SK-N-SH (cell line): ENCODE results near the gene TYW1B. TPM values are rescaled to one million over a fixed set of nuclear protein-coding genes. Genes with fewer than 3 reads are reported as not detected.
"Not testable (repeated sequence)": the region's sequence is repeated elsewhere in the genome, so short reads cannot be mapped to it uniquely, and the experiment has no call there.

Experiments used
- CTCF ChIA-PET: fragments of 300-600, 350-600 bp; formaldehyde crosslinking; extraction: SDS; loops from one replicate; lab custom pipeline; 2021; lab: Yijun Ruan, JAX
- POLR2A ChIA-PET: fragments of 350-600 bp; sonication (Branson Sonifier 250); formaldehyde crosslinking; extraction: SDS; loops from one replicate; lab custom pipeline; 2020; ENCODE audit warnings: antibody characterized with exemption, inconsistent platforms; lab: Yijun Ruan, JAX
- DNase-seq: peaks from one replicate; pipeline ENCODE4 v3.0.0; 2012
- H2AFZ ChIP-seq: fragments of 200-600 bp; sonication (generic); 2 replicates; pipeline ENCODE4 v1.8.1; 2016; ENCODE audit warnings: antibody characterized with exemption, mild to moderate bottlenecking, low read depth
- H3F3A ChIP-seq: fragments of 200-600 bp; sonication (generic); replicated peaks from 2 replicates; pipeline ENCODE3; 2016; ENCODE audit warnings: antibody characterized with exemption, mild to moderate bottlenecking; ENCODE audit not compliant: insufficient read depth
- H3K27ac ChIP-seq, 2 experiments: fragments of 200-500 bp in 1 of 2; fragments of 200-600 bp in 1 of 2; sonication (Bioruptor generic) in 1 of 2; sonication (generic), shearing (Covaris generic) in 1 of 2; 2 replicates each; pipeline versions ENCODE4 v1.5.1 to v1.6.1; 2014 to 2016; ENCODE audit warnings: low read depth in 2 of 2, inconsistent platforms in 1 of 2, low read length in 1 of 2, mild to moderate bottlenecking in 1 of 2, mixed read lengths in 1 of 2
- H3K27me3 ChIP-seq: fragments of 200-600 bp; sonication (generic), shearing (Covaris generic); 2 replicates; pipeline ENCODE4 v1.6.1; 2016; ENCODE audit warnings: mixed run types; ENCODE audit not compliant: insufficient read depth
- H3K36me3 ChIP-seq, 2 experiments: fragments of 200-500 bp in 1 of 2; fragments of 200-600 bp in 1 of 2; sonication (Bioruptor generic) in 1 of 2; sonication (generic) in 1 of 2; replicated peaks in 1 of 2; 2 replicates each; pipeline versions ENCODE3 to v1.5.1; 2014 to 2016; ENCODE audit warnings: low read length in 1 of 2, mild to moderate bottlenecking in 1 of 2; ENCODE audit not compliant: insufficient read depth in 2 of 2, control insufficient read depth in 1 of 2
- H3K4me1 ChIP-seq, 2 experiments: fragments of 200-500 bp in 1 of 2; fragments of 200-600 bp in 1 of 2; sonication (Bioruptor generic) in 1 of 2; sonication (generic), shearing (Covaris generic) in 1 of 2; 2 replicates each; pipeline versions ENCODE4 v1.5.1 to v1.6.1; 2014 to 2016; ENCODE audit warnings: low read depth in 1 of 2, low read length in 1 of 2, mixed run types in 1 of 2; ENCODE audit not compliant: insufficient read depth in 2 of 2, control insufficient read depth in 1 of 2
- H3K4me2 ChIP-seq: fragments of 200-600 bp; sonication (generic), shearing (Covaris generic); 2 replicates; pipeline ENCODE4 v1.6.1; 2017; ENCODE audit warnings: mixed run types
- H3K4me3 ChIP-seq, 2 experiments: fragments of 200-500 bp in 1 of 2; fragments of 200-600 bp in 1 of 2; sonication (Bioruptor generic) in 1 of 2; sonication (generic), shearing (Covaris generic) in 1 of 2; 2 replicates each; pipeline versions ENCODE4 v1.5.1 to v1.8.1; 2014 to 2016; ENCODE audit warnings: low read depth in 2 of 2, inconsistent platforms in 1 of 2, low read length in 1 of 2, mild to moderate bottlenecking in 1 of 2, mixed read lengths in 1 of 2, moderate library complexity in 1 of 2
- H3K79me2 ChIP-seq: fragments of 200-600 bp; sonication (generic); 2 replicates; pipeline ENCODE4 v1.8.1; 2017; ENCODE audit warnings: mild to moderate bottlenecking; ENCODE audit not compliant: insufficient read depth
- H3K9ac ChIP-seq: fragments of 200-600 bp; sonication (generic); 2 replicates; pipeline ENCODE4 v1.6.1; 2017; ENCODE audit warnings: mixed run types
- H3K9me2 ChIP-seq: fragments of 200-600 bp; sonication (generic); 2 replicates; pipeline ENCODE4 v1.6.1; 2017; ENCODE audit warnings: mixed run types
- H3K9me3 ChIP-seq: fragments of 200-600 bp; sonication (generic); 2 replicates; pipeline ENCODE4 v1.6.1; 2017; ENCODE audit warnings: mixed run types, mild to moderate bottlenecking, moderate library complexity
- H4K20me1 ChIP-seq: fragments of 200-600 bp; sonication (generic); 2 replicates; pipeline ENCODE4 v1.6.1; 2017; ENCODE audit warnings: mild to moderate bottlenecking, mixed run types; ENCODE audit not compliant: insufficient read depth
- CHD2 ChIP-seq: fragments of 150-350 bp; IDR thresholded peaks from 2 replicates; pipeline ENCODE4 v1.6.1; 2018; ENCODE audit warnings: low read length; ENCODE audit not compliant: partially characterized antibody
- ELF1 ChIP-seq: IDR thresholded peaks from 2 replicates; pipeline ENCODE4 v1.4.0; 2012
- GABPA ChIP-seq: IDR thresholded peaks from 2 replicates; pipeline ENCODE4 v1.4.0; 2012; ENCODE audit warnings: low read depth, mild to moderate bottlenecking
- MXI1 ChIP-seq: IDR thresholded peaks from 2 replicates; pipeline ENCODE4 v1.6.1; 2012; ENCODE audit warnings: mild to moderate bottlenecking, low read depth, low read length, improper control_type of control experiment
- NRF1 ChIP-seq: IDR thresholded peaks from 2 replicates; pipeline ENCODE4 v1.6.1; 2012; ENCODE audit warnings: low read depth, mild to moderate bottlenecking, low read length
- POLR2AphosphoS5 ChIP-seq: IDR thresholded peaks from 2 replicates; pipeline ENCODE4 v1.6.1; 2012; ENCODE audit warnings: low read depth, low read length
- RFX5 ChIP-seq: IDR thresholded peaks from 2 replicates; pipeline ENCODE4 v1.6.1; 2012; ENCODE audit warnings: mild to moderate bottlenecking, improper control_type of control experiment, low read length
- SIN3A ChIP-seq: IDR thresholded peaks from 2 replicates; pipeline ENCODE4 v1.6.1; 2012; ENCODE audit warnings: low read depth, mild to moderate bottlenecking, low read length, moderate library complexity, borderline replicate concordance
- TAF1 ChIP-seq: IDR thresholded peaks from 2 replicates; pipeline ENCODE4 v1.6.1; 2012; ENCODE audit warnings: low read depth, mild to moderate bottlenecking, low read length, moderate library complexity, borderline replicate concordance
- whole genome bisulfite sequencing: methylation state at CpG from one replicate; pipeline ENCODE4 v1.1.6; 2017; ENCODE audit warnings: low lambda C conversion rate; 5-methylcytosine and 5-hydroxymethylcytosine counted together
- polyA plus RNA-seq, 3 experiments: library from polyadenylated mRNA; depleted of rRNA; stranded (reverse); fragments of >200 nt; gene quantifications; 2 replicates each; pipeline ENCODE4 v1.2.3, GENCODE V29; 2012
- TF ChIP-seq, protein P1 (sequence below): IDR thresholded peaks from 2 replicates; pipeline ENCODE4 v1.4.0; 2012; ENCODE audit warnings: low read depth
- TF ChIP-seq, protein P2 (sequence below): fragments of 150-350 bp; IDR thresholded peaks from 2 replicates; pipeline ENCODE4 v1.6.1; 2017; ENCODE audit warnings: antibody characterized with exemption, low read length, low read depth, borderline replicate concordance
- TF ChIP-seq, protein P3 (sequence below): fragments of 150-350 bp; IDR thresholded peaks from 2 replicates; pipeline ENCODE4 v1.6.1; 2016; ENCODE audit warnings: mild to moderate bottlenecking, low read depth, low read length
- TF ChIP-seq, protein P4 (sequence below): IDR thresholded peaks from 2 replicates; pipeline ENCODE4; 2012

TYW1B gene, protein sequence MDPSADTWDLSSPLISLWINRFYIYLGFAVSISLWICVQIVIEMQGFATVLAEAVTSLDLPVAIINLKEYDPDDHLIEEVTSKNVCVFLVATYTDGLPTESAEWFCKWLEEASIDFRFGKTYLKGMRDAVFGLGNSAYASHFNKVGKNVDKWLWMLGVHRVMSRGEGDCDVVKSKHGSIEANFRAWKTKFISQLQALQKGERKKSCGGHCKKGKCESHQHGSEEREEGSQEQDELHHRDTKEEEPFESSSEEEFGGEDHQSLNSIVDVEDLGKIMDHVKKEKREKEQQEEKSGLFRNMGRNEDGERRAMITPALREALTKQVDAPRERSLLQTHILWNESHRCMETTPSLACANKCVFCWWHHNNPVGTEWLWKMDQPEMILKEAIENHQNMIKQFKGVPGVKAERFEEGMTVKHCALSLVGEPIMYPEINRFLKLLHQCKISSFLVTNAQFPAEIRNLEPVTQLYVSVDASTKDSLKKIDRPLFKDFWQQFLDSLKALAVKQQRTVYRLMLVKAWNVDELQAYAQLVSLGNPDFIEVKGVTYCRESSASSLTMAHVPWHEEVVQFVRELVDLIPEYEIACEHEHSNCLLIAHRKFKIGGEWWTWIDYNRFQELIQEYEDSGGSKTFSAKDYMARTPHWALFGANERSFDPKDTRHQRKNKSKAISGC
- polyA plus RNA-seq (2012; rRNA removed): 1.4 and 1.8 TPM in 2 replicates
- polyA plus RNA-seq (2012; cell fraction: cytosol; rRNA removed): 1.4 and 1.7 TPM in 2 replicates
- 1.6 and 3.4 TPM in 2 replicates for polyA plus RNA-seq (2012; cell fraction: nucleus; rRNA removed)

DNA sequence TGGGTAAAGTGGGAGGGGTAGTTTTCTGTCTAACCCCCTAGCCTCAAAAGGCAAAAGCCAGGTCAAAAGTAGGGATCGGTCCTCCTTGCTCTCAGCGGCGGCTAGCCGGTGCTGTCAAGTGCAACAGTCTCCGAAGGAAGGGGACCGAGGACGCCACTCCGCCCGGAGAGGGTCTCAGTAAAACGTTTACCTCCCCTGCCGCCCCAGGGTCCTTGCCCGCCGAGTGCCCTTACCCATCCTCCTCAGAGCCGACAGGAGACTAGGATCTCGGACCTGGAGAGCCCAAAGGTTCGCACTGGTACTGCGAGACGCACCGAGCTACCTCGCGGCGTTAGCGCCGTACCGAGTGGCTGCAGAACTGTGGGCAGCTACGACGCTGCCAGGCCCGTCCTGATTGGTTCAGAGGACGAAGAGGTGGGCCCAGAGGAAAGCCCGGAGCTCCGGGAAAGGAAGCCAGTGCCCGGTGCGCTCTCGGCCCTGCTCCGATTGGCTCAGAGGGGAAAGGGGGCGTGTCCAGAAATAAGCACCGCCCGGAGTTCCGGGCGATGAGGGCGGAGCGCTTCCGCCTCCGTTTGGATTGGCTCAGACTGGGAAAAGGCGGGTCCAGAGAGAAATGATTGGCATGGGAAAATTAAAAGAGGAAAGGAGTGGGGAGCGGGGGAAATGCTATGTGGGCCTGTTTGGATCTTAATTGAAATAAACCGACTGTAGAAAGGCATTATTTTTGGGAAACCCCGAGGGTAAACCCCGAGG lies at the start of gene TYW1B:
TSS of gene TYW1B (minus strand) at position 362 of the 753 bp plus-strand sequence. CDS start at position 237, 125 bp downstream.
- H3K9me2 ChIP-seq, H4K20me1 ChIP-seq, CTCF ChIA-PET, H3K9me3 ChIP-seq, H3K27me3 ChIP-seq, H3K4me1 ChIP-seq, POLR2A ChIA-PET: not testable (repeated sequence)
- Histone ChIP-seq H3F3A (peaks cover 36% of the 10 kb centered on the region), H3K27ac (peak within 1 kb of the TSS; percentile 83 to 84), H3K4me3 (peak within 1 kb of the TSS; percentile 80 to 93), H3K36me3 (peaks cover 13 to 23% of the 10 kb centered on the region in 2 experiments), H3K4me2 (peak within 1 kb of the TSS; percentile 82), H3K79me2 (peaks cover 48% of the 10 kb centered on the region), H2AFZ (peak within 1 kb of the TSS; percentile 94), H3K9ac (peak within 1 kb of the TSS; percentile 72)
- DNase-seq: peak; percentile 84
- under 1% methylated on average over 38 of the region's 49 CpGs for WGBS
- TF ChIP-seq, protein P1, sequence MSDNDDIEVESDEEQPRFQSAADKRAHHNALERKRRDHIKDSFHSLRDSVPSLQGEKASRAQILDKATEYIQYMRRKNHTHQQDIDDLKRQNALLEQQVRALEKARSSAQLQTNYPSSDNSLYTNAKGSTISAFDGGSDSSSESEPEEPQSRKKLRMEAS: peak; percentile 66
- peak; percentile 93 for TF ChIP-seq MXI1
- TF ChIP-seq, protein P2, sequence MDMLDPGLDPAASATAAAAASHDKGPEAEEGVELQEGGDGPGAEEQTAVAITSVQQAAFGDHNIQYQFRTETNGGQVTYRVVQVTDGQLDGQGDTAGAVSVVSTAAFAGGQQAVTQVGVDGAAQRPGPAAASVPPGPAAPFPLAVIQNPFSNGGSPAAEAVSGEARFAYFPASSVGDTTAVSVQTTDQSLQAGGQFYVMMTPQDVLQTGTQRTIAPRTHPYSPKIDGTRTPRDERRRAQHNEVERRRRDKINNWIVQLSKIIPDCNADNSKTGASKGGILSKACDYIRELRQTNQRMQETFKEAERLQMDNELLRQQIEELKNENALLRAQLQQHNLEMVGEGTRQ: peak; percentile 41; the same call in 1 of the 2 replicates
- peak; percentile 83 for TF ChIP-seq GABPA
- peak; percentile 58; the same call in 1 of the 2 replicates for TF ChIP-seq SIN3A
- TF ChIP-seq, protein P3, sequence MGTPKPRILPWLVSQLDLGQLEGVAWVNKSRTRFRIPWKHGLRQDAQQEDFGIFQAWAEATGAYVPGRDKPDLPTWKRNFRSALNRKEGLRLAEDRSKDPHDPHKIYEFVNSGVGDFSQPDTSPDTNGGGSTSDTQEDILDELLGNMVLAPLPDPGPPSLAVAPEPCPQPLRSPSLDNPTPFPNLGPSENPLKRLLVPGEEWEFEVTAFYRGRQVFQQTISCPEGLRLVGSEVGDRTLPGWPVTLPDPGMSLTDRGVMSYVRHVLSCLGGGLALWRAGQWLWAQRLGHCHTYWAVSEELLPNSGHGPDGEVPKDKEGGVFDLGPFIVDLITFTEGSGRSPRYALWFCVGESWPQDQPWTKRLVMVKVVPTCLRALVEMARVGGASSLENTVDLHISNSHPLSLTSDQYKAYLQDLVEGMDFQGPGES: peak; percentile 43; the same call in 1 of the 2 replicates
- TF ChIP-seq, protein P4, sequence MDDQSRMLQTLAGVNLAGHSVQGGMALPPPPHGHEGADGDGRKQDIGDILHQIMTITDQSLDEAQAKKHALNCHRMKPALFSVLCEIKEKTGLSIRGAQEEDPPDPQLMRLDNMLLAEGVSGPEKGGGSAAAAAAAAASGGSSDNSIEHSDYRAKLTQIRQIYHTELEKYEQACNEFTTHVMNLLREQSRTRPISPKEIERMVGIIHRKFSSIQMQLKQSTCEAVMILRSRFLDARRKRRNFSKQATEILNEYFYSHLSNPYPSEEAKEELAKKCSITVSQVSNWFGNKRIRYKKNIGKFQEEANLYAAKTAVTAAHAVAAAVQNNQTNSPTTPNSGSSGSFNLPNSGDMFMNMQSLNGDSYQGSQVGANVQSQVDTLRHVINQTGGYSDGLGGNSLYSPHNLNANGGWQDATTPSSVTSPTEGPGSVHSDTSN: peak; percentile 99
- peak; percentile 82 for TF ChIP-seq ELF1
- peak; percentile 78 for TF ChIP-seq RFX5
- TF ChIP-seq TAF1: peak; percentile 86
- peak; percentile 30; the same call in 1 of the 2 replicates for TF ChIP-seq NRF1
- TF ChIP-seq CHD2: peak; percentile 68
- TF ChIP-seq POLR2AphosphoS5: peak; percentile 89

DNA sequence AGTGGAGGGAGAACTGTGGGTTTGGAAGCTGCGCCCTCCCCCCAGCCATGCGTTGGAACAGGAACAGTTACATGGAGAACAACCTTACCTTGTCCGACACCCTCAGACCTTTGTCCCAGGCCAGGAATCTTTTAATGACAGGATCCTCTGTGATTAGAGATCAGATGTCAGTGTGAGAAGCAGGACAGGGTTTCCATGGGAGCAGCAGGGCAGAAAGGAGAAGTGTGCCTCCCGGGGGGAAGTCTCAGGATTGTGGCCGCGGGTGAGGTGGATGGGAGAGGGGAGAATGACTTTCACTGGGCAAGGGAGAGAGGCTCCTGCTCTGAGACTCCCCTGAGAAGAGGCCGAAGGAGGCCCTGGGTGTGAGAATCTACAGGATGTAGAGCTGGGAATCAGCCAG lies 39.6 kb upstream of the TYW1B start:
- H3K4me1 ChIP-seq, H3K79me2 ChIP-seq, H2AFZ ChIP-seq, H3K36me3 ChIP-seq, H4K20me1 ChIP-seq, H3K9me3 ChIP-seq, DNase-seq, H3F3A ChIP-seq, H3K9me2 ChIP-seq, CTCF ChIA-PET, H3K27me3 ChIP-seq, H3K4me2 ChIP-seq, H3K27ac ChIP-seq, H3K4me3 ChIP-seq, H3K9ac ChIP-seq: not testable (repeated sequence)
- POLR2A ChIA-PET: interaction anchor here (0.6 kb wide), 1 partner anchor 604 kb away, joined by 4 read pairs; no protein-coding TSS in a partner anchor
- 76% methylated on average over 6 of the region's 7 CpGs for WGBS

DNA sequence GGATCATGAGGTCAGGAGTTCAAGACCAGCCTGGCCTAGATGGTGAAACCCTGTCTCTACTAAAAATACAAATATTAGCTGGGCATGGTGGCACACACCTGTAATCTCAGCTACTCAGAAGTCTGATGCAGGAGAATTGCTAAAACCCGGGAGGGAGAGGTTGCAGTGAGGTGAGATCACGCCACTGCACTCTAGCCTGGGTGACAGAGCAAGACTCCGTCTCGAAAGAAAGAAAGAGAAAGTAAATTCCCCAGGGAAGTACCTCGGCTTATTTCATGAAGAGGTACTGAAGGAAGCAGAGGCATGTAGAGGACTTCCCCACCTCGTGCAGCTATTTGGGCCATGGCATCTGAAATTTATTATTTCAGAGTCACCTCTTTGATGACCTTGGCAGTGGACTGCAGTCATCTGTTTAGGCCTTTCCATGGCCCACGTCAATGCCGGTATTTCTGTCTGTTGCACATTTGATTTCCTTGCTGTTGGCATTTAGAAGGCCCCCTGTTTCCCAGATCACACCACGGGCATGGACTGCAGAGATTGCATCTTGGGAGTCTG lies 30.9 kb upstream of the TYW1B start:
- H4K20me1 ChIP-seq, H3K4me1 ChIP-seq, H3K9me3 ChIP-seq, H3K27me3 ChIP-seq, H3F3A ChIP-seq, H3K9ac ChIP-seq, H2AFZ ChIP-seq, H3K4me3 ChIP-seq, DNase-seq, H3K79me2 ChIP-seq, H3K36me3 ChIP-seq, POLR2A ChIA-PET, CTCF ChIA-PET, H3K9me2 ChIP-seq, H3K27ac ChIP-seq, H3K4me2 ChIP-seq: not testable (repeated sequence)
- WGBS: 89% methylated on average over 9 of the region's 9 CpGs
